Suprapubic skin (tissue), 3 donors: ENCODE measurements around the gene GZMM.

Source experiments
- CTCF ChIP-seq, 2 donors: fragments of 200-600 bp in 1 of 2; fragments of 450-650 bp in 1 of 2; sonication (generic) in 1 of 2; IDR thresholded peaks; one replicate each; pipeline ENCODE4 v1.5.1; 2016 to 2019; ENCODE audit warnings: antibody characterized with exemption in 2 of 2, mild to moderate bottlenecking in 1 of 2, moderate library complexity in 1 of 2
- EP300 ChIP-seq: sonication (generic); formaldehyde crosslinking; IDR thresholded peaks from one replicate; pipeline ENCODE4 v1.6.1; 2017; ENCODE audit warnings: antibody characterized with exemption
- POLR2A ChIP-seq, 2 donors: fragments of 450-650 bp; IDR thresholded peaks; one replicate each; pipeline ENCODE4 v1.6.1; 2017; ENCODE audit warnings: antibody characterized with exemption in 2 of 2, mild to moderate bottlenecking in 2 of 2, moderate library complexity in 2 of 2

- TF ChIP-seq CTCF (IDR thresholded peaks at IDR 0.05) (no peak), EP300 (no peak), POLR2A (IDR thresholded peaks at IDR 0.05) (no peak)
Observed at GRCh38 chr19:511101-511851, 32.6 kb upstream of the GZMM start.
